MM.1S (cell line): ENCODE measurements around the gene NOVA1.

Experiments used
- DNase-seq: peaks from one replicate; pipeline ENCODE4 v3.0.0-alpha.2; 2015
- H2AFZ ChIP-seq: fragments of 300-600 bp; sonication (generic); 2 replicates; pipeline ENCODE4 v1.6.0; 2016; ENCODE audit warnings: antibody characterized with exemption, low read length
- H3F3A ChIP-seq: fragments of 300-600 bp; sonication (generic); 2 replicates; pipeline ENCODE4 v1.6.1; 2016; ENCODE audit warnings: mild to moderate bottlenecking, antibody characterized with exemption, low read length, moderate library complexity, mixed read lengths; ENCODE audit not compliant: insufficient read depth
- H3K27ac ChIP-seq: fragments of 300-600 bp; sonication (generic); 2 replicates; pipeline ENCODE4 v1.5.1; 2016; ENCODE audit warnings: mild to moderate bottlenecking, low read length
- H3K27me3 ChIP-seq: fragments of 300-600 bp; sonication (generic); replicated peaks from 2 replicates; pipeline ENCODE4 v1.6.0; 2016; ENCODE audit warnings: low read length; ENCODE audit not compliant: insufficient read depth
- H3K36me3 ChIP-seq: fragments of 300-600 bp; sonication (generic); replicated peaks from 2 replicates; pipeline ENCODE4 v1.6.1; 2016; ENCODE audit warnings: mild to moderate bottlenecking, low read length, mixed read lengths; ENCODE audit not compliant: insufficient read depth
- H3K4me1 ChIP-seq: fragments of 300-600 bp; sonication (generic); 2 replicates; pipeline ENCODE4 v1.6.1; 2016; ENCODE audit warnings: low read length, mixed read lengths
- H3K4me2 ChIP-seq: fragments of 300-600 bp; sonication (generic); 2 replicates; pipeline ENCODE4 v1.6.0; 2016; ENCODE audit warnings: low read depth, low read length
- H3K4me3 ChIP-seq: fragments of 300-600 bp; sonication (generic); 2 replicates; pipeline ENCODE4 v1.5.1; 2016; ENCODE audit warnings: low read length, mixed read lengths
- H3K79me2 ChIP-seq: fragments of 300-600 bp; sonication (generic); 2 replicates; pipeline ENCODE4 v1.6.1; 2016; ENCODE audit warnings: mixed run types, low read length, mixed read lengths
- H3K9ac ChIP-seq: fragments of 300-600 bp; sonication (generic); 2 replicates; pipeline ENCODE4 v1.6.1; 2016; ENCODE audit warnings: low read length, mixed read lengths
- H3K9me2 ChIP-seq: fragments of 300-600 bp; sonication (generic); replicated peaks from 2 replicates; pipeline ENCODE4 v1.6.1; 2016; ENCODE audit warnings: mild to moderate bottlenecking, low read length, mixed read lengths; ENCODE audit not compliant: insufficient read depth
- H3K9me3 ChIP-seq: fragments of 300-600 bp; sonication (generic); replicated peaks from 2 replicates; pipeline ENCODE4 v1.6.1; 2016; ENCODE audit warnings: mild to moderate bottlenecking, low read length, mixed read lengths; ENCODE audit not compliant: insufficient read depth
- H4K20me1 ChIP-seq: fragments of 300-600 bp; sonication (generic); 2 replicates; pipeline ENCODE4 v1.6.1; 2016; ENCODE audit warnings: mild to moderate bottlenecking, low read length, moderate library complexity, mixed read lengths; ENCODE audit not compliant: insufficient read depth
- CTCF ChIP-seq: fragments of 300-600 bp; sonication (generic); IDR thresholded peaks from 2 replicates; pipeline ENCODE4 v1.5.1; 2016; ENCODE audit warnings: antibody characterized with exemption, low read length, mixed read lengths
- EZH2 ChIP-seq: fragments of 300-600 bp; sonication (generic); optimal IDR thresholded peaks from 2 replicates; pipeline ENCODE3; 2017; ENCODE audit warnings: low read depth, mild to moderate bottlenecking, antibody characterized with exemption, low read length, mixed read lengths
- EZH2phosphoT487 ChIP-seq: fragments of 300-600 bp; sonication (generic); IDR thresholded peaks from 2 replicates; pipeline ENCODE4 v1.6.1; 2018; ENCODE audit warnings: antibody characterized with exemption, low read length

NOVA1 gene

DNA sequence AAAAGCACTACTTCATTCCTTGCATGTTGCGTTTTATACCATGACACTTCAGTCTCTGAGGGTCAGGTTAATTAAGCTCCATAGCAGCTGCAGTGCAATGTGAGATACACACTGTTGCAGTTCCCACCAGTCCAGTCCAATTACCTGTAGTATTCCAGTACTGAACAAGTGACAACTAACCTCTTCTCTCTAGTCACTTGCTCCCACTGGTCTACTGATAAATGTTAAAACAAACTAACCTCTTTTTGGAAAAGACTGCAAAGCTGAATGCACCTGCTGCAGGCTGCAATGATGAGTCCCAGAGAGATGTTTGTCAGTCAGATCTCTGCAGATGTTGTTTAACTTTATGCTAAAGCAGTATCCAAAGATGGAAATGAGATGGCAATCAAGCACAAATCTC lies 7.9 kb downstream of the NOVA1 start:
- no peak overlapping the region for H3K27ac ChIP-seq

GRCh38 chr14:26577711-26578110 lies 20.1 kb downstream of the NOVA1 start:
- no peaks in the 10 kb centered on the region for H3K9me2 ChIP-seq
- DNase-seq: no peak

More for the DNA sequence above, 7.9 kb downstream of the NOVA1 start:
- no peak overlapping the region for H3K4me2 ChIP-seq
- no peak overlapping the region for H3K4me3 ChIP-seq
- no peaks in the 10 kb centered on the region for H3K79me2 ChIP-seq
- TF ChIP-seq EZH2 (no peak), CTCF (no peak), EZH2phosphoT487 (no peak)
- H4K20me1 ChIP-seq: no peaks in the 10 kb centered on the region
- H3K9me2 ChIP-seq: no peaks in the 10 kb centered on the region
- H3F3A ChIP-seq: no peaks in the 10 kb centered on the region
- no peak overlapping the region for H3K9ac ChIP-seq
- no peaks in the 10 kb centered on the region for H3K4me1 ChIP-seq
- no peak overlapping the region for H2AFZ ChIP-seq
- DNase-seq: no peak
- H3K36me3 ChIP-seq: no peaks in the 10 kb centered on the region
- no peaks in the 10 kb centered on the region for H3K9me3 ChIP-seq
- no peaks in the 10 kb centered on the region for H3K27me3 ChIP-seq

GRCh38 chr14:26554069-26554772 lies 43.6 kb downstream of the NOVA1 start:
- Histone ChIP-seq H3K36me3 (no peaks in the 10 kb centered on the region), H3K9me2 (no peaks in the 10 kb centered on the region), H3K9me3 (no peaks in the 10 kb centered on the region), H3K9ac (no peak overlapping the region), H3K79me2 (no peaks in the 10 kb centered on the region), H3K27ac (no peak overlapping the region), H3K4me1 (no peaks in the 10 kb centered on the region), H3K27me3 (no peaks in the 10 kb centered on the region), H3F3A (no peaks in the 10 kb centered on the region), H3K4me3 (no peak overlapping the region), H3K4me2 (no peak overlapping the region), H2AFZ (no peak overlapping the region), H4K20me1 (no peaks in the 10 kb centered on the region)
- no peak for DNase-seq
- TF ChIP-seq EZH2phosphoT487 (no peak), EZH2 (no peak), CTCF (no peak)

More at GRCh38 chr14:26577711-26578110, 20.1 kb downstream of the NOVA1 start:
- H3K27ac ChIP-seq: no peak overlapping the region
- no peaks in the 10 kb centered on the region for H3K36me3 ChIP-seq
- no peaks in the 10 kb centered on the region for H3K27me3 ChIP-seq
- no peak overlapping the region for H2AFZ ChIP-seq
- H3K4me3 ChIP-seq: no peak overlapping the region
- H3K79me2 ChIP-seq: no peaks in the 10 kb centered on the region
- H3K4me1 ChIP-seq: no peaks in the 10 kb centered on the region
- H3K4me2 ChIP-seq: no peak overlapping the region
- TF ChIP-seq EZH2phosphoT487 (no peak), CTCF (no peak), EZH2 (no peak)
- no peaks in the 10 kb centered on the region for H3K9me3 ChIP-seq
- no peaks in the 10 kb centered on the region for H3F3A ChIP-seq
- H4K20me1 ChIP-seq: no peaks in the 10 kb centered on the region
- H3K9ac ChIP-seq: no peak overlapping the region
